ENCODE results near the gene RBM26.
"Not testable (repeated sequence)": the region's sequence is repeated elsewhere in the genome, so short reads cannot be mapped to it uniquely, and the experiment has no call there.

RBM26 gene

DNA sequence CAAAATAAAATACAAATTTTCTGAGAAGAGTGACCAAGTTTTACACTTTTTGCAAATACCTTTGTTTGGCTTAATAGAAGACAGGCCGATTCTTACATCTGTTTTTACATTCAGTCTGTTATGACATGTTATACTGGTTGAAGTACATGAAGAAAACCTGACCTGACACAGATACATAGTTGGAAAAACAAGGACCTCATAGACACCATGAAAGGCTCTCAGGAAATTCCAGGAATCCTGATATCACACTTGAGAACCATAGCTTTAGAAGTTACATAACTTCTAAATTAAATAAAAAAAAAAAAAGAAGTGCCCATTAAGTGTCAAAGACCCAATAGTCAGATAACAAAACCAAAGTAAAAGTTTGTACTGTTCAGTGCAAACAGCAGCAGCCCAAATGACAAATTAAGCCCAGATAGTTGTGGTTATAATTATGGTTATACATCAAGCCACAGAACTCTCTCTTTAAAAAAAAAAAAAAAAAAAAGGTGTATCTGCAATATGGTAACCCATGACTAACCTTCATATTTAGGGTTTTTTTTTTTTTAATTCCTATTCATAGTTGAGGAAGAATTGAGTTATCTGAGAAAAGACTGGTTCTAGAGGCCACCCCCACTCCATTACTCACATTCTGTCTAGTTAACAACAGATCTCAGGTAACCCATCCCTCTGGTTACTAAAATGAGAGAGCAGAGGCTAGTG, 19.8 kb downstream of the RBM26 start:
- DNase-seq (ENCODE audit: low read depth): no peak

- peak; percentile 48 for DNase-seq (ENCODE audit: low read depth)
Observed at GRCh38 chr13:79385694-79386093, 20.4 kb downstream of the RBM26 start.

DNA sequence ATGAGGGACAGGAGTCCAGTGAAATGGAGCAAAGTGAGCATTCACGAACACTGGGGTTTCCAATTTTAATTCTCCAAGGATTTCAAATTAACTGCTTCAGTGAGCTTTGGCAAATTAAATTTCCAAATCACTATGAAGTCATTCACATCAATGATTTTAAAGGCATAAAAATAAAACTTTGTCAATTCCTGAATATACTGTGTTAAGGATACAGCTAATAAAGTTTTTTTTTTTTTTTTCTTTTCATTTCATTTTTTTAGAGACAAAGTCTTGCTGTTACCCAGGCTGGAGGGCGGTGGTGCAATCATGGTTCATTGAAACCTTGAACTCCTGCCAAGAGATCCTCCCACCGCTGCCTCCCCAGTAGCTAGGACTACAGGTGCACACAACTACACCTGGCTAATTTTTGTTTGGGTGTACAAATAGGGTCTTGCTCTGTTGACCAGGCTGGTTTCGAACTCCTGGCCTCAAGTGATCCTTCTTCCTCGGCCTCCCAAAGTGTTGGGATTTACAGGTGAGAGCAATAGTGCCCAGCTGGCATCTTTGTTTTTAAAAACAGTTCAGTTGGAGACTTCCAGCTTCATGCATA, 21.9 kb downstream of the RBM26 start:
- DNase-seq (ENCODE audit: low read depth): no peak

- no peak for DNase-seq (ENCODE audit: low read depth)
Observed at GRCh38 chr13:79382545-79383275, 23.3 kb downstream of the RBM26 start.

GRCh38 chr13:79380997-79381396, 25.1 kb downstream of the RBM26 start:
- DNase-seq (ENCODE audit: low read depth): no peak

- no peak for DNase-seq (ENCODE audit: low read depth)
Observed at GRCh38 chr13:79379274-79379673, 26.8 kb downstream of the RBM26 start.

GRCh38 chr13:79376843-79377242, 29.2 kb downstream of the RBM26 start:
- no peak for DNase-seq (ENCODE audit: low read depth)

GRCh38 chr13:79374578-79374977, 31.5 kb downstream of the RBM26 start:
- DNase-seq (ENCODE audit: low read depth): no peak

- no peak for DNase-seq (ENCODE audit: low read depth)
Observed at GRCh38 chr13:79373916-79374315, 32.1 kb downstream of the RBM26 start.

GRCh38 chr13:79369226-79369625, 36.8 kb downstream of the RBM26 start:
- DNase-seq (ENCODE audit: low read depth): no peak

DNA sequence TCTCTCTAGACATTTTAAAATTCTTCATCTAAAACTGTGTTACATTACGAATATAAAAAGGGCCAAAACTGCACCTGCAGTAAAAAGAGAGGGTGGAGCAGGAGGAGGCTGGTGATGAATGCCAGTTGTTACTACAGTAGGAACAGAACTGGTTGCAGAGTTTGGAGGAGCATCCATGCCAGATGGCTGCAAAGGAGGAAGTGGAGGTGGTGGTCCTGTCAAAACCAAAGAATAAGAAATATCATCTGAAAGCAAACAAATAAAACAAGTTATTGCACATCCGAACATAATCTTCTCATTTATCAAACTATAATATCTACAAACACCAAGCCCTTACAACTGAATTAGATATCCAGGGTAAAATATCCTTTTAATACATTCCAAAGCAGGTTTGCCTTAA, 40.1 kb downstream of the RBM26 start:
- DNase-seq (ENCODE audit: low read depth): no peak

- DNase-seq (ENCODE audit: low read depth): no peak
Observed at GRCh38 chr13:79361299-79361698, 44.8 kb downstream of the RBM26 start.

GRCh38 chr13:79360095-79360494, 46.0 kb downstream of the RBM26 start:
- DNase-seq (ENCODE audit: low read depth): no peak

GRCh38 chr13:79359064-79359463, 47.0 kb downstream of the RBM26 start:
- DNase-seq (ENCODE audit: low read depth): no peak

DNA sequence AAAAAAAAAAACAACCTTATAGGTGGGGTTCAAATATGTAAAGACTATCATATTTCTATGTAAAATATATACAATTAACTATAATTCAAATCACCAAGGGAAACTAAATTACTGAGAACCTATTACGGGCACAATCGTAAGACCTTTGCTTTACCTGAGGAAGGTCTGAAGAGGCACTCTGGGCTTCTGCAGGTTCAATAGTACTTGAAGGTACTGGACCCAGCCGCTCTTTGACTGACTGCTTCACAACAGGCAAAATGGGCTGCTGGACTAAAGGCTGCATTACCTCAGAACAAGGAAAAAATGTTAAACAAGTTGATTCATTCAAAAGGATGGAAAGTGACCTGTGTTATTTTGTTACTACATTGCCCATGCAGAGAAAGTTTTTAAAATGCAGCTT, 51.8 kb downstream of the RBM26 start:
- DNase-seq (ENCODE audit: low read depth): no peak

DNA sequence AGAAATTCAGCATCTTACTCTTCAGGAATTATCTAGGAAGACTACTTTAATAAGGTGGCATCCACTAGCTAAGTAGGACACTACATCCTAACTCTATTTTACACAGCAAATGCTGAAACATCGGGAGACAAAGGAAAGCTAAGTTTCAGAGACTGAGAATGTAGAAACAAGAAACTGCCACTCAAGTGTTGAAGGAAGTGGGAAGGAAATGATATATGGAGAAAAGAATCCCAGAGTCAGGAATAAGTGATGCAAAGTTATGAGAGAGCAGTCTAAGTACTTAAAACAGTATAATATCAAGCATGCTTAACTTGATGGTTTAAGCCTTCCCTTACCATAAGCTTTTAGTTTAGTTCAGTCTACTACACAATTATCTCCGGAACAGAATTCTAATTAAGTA, 52.4 kb downstream of the RBM26 start:
- DNase-seq (ENCODE audit: low read depth): peak; percentile 22

- DNase-seq (ENCODE audit: low read depth): no peak
Observed at GRCh38 chr13:79352107-79352506, 53.9 kb downstream of the RBM26 start.

DNA sequence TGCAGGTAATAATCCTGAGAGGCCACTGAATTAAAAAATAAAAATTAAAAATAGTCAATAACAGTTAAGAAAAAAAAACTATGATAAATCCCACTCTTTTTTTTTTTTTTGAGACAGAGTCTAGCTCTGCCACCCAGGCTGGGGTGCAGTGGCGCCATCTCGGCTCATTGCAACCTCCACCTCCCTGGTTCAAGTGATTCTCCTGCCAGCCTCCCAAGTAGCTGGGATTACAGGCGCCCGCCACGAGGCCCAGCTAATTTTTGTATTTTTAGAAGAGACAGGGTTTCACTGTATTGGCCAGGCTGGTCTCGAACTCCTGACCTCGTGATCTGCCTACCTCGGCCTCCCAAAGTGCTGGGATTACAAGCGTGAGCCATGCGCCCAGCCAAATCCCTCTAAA, 56.4 kb downstream of the RBM26 start:
- DNase-seq (ENCODE audit: low read depth): not testable (repeated sequence)

- no peak for DNase-seq (ENCODE audit: low read depth)
Observed at GRCh38 chr13:79349011-79349410, 57.0 kb downstream of the RBM26 start.

DNA sequence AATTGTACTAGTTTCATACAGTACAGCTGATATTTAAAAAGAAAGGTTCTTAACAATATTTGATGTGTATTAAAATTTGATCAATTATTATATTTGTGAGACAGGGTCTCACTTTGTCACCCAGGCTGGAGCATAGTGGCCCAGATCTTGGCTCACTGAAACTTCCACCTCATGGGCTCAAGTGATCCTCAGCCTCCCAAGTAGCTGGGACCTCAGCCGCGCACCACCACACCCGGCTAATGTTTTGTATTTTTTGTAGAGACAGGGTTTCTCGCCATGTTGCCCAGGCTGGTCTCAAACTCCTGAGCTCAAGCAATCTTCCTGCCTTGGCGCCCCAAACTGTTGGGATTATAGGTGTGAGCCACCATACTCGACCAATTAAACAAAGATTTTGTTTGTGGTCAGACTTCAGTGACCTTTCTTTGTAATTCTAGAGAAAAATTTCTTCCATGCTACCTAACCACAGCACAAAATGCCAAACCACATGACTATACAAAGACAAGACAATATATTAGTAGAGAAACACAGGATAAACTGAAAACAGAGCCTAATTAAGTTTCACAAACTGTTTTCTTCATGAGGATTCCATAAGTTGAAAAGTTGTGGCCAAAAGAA, 59.6 kb downstream of the RBM26 start:
- DNase-seq (ENCODE audit: low read depth): no peak

DNA sequence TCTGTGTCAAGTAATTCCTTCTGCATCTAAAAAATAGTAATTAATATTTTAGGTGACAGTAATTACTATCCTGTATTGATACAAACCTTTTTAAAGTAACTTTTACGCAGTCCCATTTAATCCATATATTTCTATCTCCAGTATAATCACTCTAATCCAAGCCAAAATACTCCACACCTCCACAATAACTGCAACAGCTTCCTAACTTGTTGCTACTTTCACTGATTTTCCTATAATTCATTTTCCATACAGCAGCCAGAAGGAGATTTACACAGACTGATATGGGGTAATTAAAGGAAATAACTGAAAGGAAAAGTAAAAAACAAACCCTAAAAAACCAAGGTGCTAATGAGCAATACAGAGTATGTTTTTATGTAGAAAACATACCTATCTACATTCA, 64.9 kb downstream of the RBM26 start:
- DNase-seq (ENCODE audit: low read depth): no peak

- DNase-seq (ENCODE audit: low read depth): no peak
Observed at GRCh38 chr13:79340490-79340889, 65.6 kb downstream of the RBM26 start.

- no peak for DNase-seq (ENCODE audit: low read depth)
Observed at GRCh38 chr13:79338343-79338742, 67.7 kb downstream of the RBM26 start.
